ENCODE data around the gene UGT8. TPM values are rescaled to one million over a fixed set of nuclear protein-coding genes. Genes with fewer than 3 reads are reported as not detected.

Gene UGT8
- total RNA-seq, 1 donor from 2014 or later, result 2.8 TPM

- Histone ChIP-seq H3K36me3 (no peaks in the 10 kb centered on the region), H3K9me3 (no peaks in the 10 kb centered on the region), H3K4me1 (peaks cover 8% of the 10 kb centered on the region), H3K27ac (no peak overlapping the region), H3K4me3 (no peak overlapping the region), H3K27me3 (peaks cover 26% of the 10 kb centered on the region)
- intact Hi-C loops (cut with DNase I), result no loop called here
- TF ChIP-seq, protein P1, sequence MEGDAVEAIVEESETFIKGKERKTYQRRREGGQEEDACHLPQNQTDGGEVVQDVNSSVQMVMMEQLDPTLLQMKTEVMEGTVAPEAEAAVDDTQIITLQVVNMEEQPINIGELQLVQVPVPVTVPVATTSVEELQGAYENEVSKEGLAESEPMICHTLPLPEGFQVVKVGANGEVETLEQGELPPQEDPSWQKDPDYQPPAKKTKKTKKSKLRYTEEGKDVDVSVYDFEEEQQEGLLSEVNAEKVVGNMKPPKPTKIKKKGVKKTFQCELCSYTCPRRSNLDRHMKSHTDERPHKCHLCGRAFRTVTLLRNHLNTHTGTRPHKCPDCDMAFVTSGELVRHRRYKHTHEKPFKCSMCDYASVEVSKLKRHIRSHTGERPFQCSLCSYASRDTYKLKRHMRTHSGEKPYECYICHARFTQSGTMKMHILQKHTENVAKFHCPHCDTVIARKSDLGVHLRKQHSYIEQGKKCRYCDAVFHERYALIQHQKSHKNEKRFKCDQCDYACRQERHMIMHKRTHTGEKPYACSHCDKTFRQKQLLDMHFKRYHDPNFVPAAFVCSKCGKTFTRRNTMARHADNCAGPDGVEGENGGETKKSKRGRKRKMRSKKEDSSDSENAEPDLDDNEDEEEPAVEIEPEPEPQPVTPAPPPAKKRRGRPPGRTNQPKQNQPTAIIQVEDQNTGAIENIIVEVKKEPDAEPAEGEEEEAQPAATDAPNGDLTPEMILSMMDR (IDR thresholded peaks at IDR 0.05), result no peak
- ATAC-seq (no peak), DNase-seq (no peak)
These were observed 2.1 kb downstream of the UGT8 start for GRCh38 chr4:114600672-114601071.

- H3K4me3 ChIP-seq, result no peak overlapping the region
- intact Hi-C loops (cut with DNase I), result no loop called here
- no peak for ATAC-seq
- no peak overlapping the region for H3K27ac ChIP-seq
- H3K4me1 ChIP-seq, result peaks cover 8% of the 10 kb centered on the region
- TF ChIP-seq, protein P1 (IDR thresholded peaks at IDR 0.05), result no peak
- DNase-seq, result no peak
- no peaks in the 10 kb centered on the region for H3K9me3 ChIP-seq
- peaks cover 26% of the 10 kb centered on the region for H3K27me3 ChIP-seq
- H3K36me3 ChIP-seq, result no peaks in the 10 kb centered on the region
These were observed 2.9 kb downstream of the UGT8 start for GRCh38 chr4:114601304-114602052.

- Histone ChIP-seq H3K27ac (no peak overlapping the region), H3K36me3 (no peaks in the 10 kb centered on the region), H3K27me3 (peaks cover 13% of the 10 kb centered on the region), H3K9me3 (no peaks in the 10 kb centered on the region), H3K4me3 (no peak overlapping the region), H3K4me1 (peaks cover 8% of the 10 kb centered on the region)
- no peak for ATAC-seq
- intact Hi-C loops (cut with DNase I), result no loop called here
- TF ChIP-seq, protein P1 (IDR thresholded peaks at IDR 0.05), result no peak
- DNase-seq, result no peak
These were observed 4.9 kb downstream of the UGT8 start for GRCh38 chr4:114603497-114603896.

- Histone ChIP-seq H3K9me3 (no peaks in the 10 kb centered on the region), H3K27ac (no peak overlapping the region), H3K4me3 (no peak overlapping the region), H3K27me3 (no peaks in the 10 kb centered on the region), H3K36me3 (no peaks in the 10 kb centered on the region), H3K4me1 (no peaks in the 10 kb centered on the region)
- no peak for DNase-seq
- intact Hi-C loops (cut with DNase I), result no loop called here
- ATAC-seq, result peak; percentile 55
- TF ChIP-seq, protein P1 (IDR thresholded peaks at IDR 0.05), result no peak
These were observed 7.6 kb downstream of the UGT8 start for GRCh38 chr4:114606245-114606644.

- H3K27ac ChIP-seq, result no peak overlapping the region
- DNase-seq, result no peak
These were observed 8.4 kb downstream of the UGT8 start for GRCh38 chr4:114607056-114607455.

More at GRCh38 chr4:114607056-114607455, 8.4 kb downstream of the UGT8 start:
- Histone ChIP-seq H3K36me3 (no peaks in the 10 kb centered on the region), H3K4me1 (no peaks in the 10 kb centered on the region), H3K4me3 (no peak overlapping the region), H3K9me3 (no peaks in the 10 kb centered on the region), H3K27me3 (no peaks in the 10 kb centered on the region)
- TF ChIP-seq, protein P1 (IDR thresholded peaks at IDR 0.05), result no peak
- no peak for ATAC-seq
- intact Hi-C loops (cut with DNase I), result no loop called here
